IMR-90 (cell line): ENCODE measurements around the gene TM4SF20. TPM values are rescaled to one million over a fixed set of nuclear protein-coding genes. Genes with fewer than 3 reads are reported as not detected.

Experiments
- ATAC-seq: fragments of 200-7000 bp; cut with Tn5 transposase; 2 replicates; pipeline ENCODE4 v1.9.1; 2020; ENCODE audit warnings: low read depth, mild to moderate bottlenecking, moderate library complexity
- BruUV-seq: library from RNA; stranded (reverse); fragments of 400-500 nt; replicated peaks from 2 replicates; lab custom pipeline; 2021; lab: Mats Ljungman, UMichigan
- CTCF ChIA-PET: fragments of 300-600 bp; formaldehyde crosslinking; extraction: SDS; loops from one replicate; lab custom pipeline; 2021; ENCODE audit warnings: antibody characterized with exemption; lab: Yijun Ruan, JAX
- POLR2A ChIA-PET: fragments of 300-600 bp; sonication (Branson Sonifier 250); formaldehyde crosslinking; loops from one replicate; lab custom pipeline; 2022; ENCODE audit warnings: antibody characterized with exemption; ENCODE audit not compliant: unreplicated experiment; lab: Charles Lee
- DNase-seq: peaks from one replicate; pipeline ENCODE4 v3.0.0; 2013
- H2AFZ ChIP-seq: replicated peaks from 2 replicates; pipeline ENCODE3; 2013; ENCODE audit warnings: low read length, mild to moderate bottlenecking; ENCODE audit not compliant: poor library complexity
- H2AK5ac ChIP-seq: 2 replicates; pipeline ENCODE4 v1.6.1; 2013; ENCODE audit warnings: low read depth, low read length, inconsistent platforms
- H2AK9ac ChIP-seq: replicated peaks from 2 replicates; pipeline ENCODE3; 2013; ENCODE audit warnings: mild to moderate bottlenecking, low read depth, low read length, moderate library complexity; ENCODE audit not compliant: poor library complexity
- H2BK120ac ChIP-seq: 2 replicates; pipeline ENCODE4 v1.6.1; 2013; ENCODE audit warnings: low read depth, low read length, inconsistent platforms
- H2BK15ac ChIP-seq: 3 replicates; pipeline ENCODE4 v1.6.1; 2013; ENCODE audit warnings: low read depth, low read length, inconsistent platforms
- H2BK20ac ChIP-seq: 2 replicates; pipeline ENCODE4 v1.6.1; 2013; ENCODE audit warnings: low read depth, mild to moderate bottlenecking, inconsistent platforms, low read length, moderate library complexity
- H2BK5ac ChIP-seq: 2 replicates; pipeline ENCODE4 v1.6.1; 2013; ENCODE audit warnings: mild to moderate bottlenecking, low read depth, low read length, inconsistent platforms; ENCODE audit not compliant: poor library complexity, severe bottlenecking
- H3K14ac ChIP-seq: replicated peaks from 2 replicates; pipeline ENCODE4 v1.6.1; 2013; ENCODE audit warnings: low read depth, low read length, inconsistent platforms
- H3K18ac ChIP-seq: 2 replicates; pipeline ENCODE4 v1.6.1; 2013; ENCODE audit warnings: low read depth, low read length, control low read depth
- H3K23ac ChIP-seq: 2 replicates; pipeline ENCODE4 v1.6.1; 2013; ENCODE audit warnings: low read depth, low read length, inconsistent platforms
- H3K27ac ChIP-seq: 2 replicates; pipeline ENCODE4 v1.5.1; 2013; ENCODE audit warnings: mild to moderate bottlenecking, control low read depth, low read length; ENCODE audit not compliant: insufficient read depth
- H3K27me3 ChIP-seq: 2 replicates; pipeline ENCODE4 v1.6.1; 2013; ENCODE audit warnings: low read length; ENCODE audit not compliant: control insufficient read depth, insufficient read depth
- H3K36me3 ChIP-seq: 2 replicates; pipeline ENCODE4 v1.6.1; 2013; ENCODE audit warnings: low read length, mixed read lengths; ENCODE audit not compliant: control insufficient read depth, insufficient read depth
- H3K4ac ChIP-seq: 2 replicates; pipeline ENCODE4 v1.6.1; 2013; ENCODE audit warnings: low read depth, low read length, inconsistent platforms
- H3K4me1 ChIP-seq: 2 replicates; pipeline ENCODE4 v1.6.1; 2013; ENCODE audit warnings: low read length, mixed read lengths; ENCODE audit not compliant: control insufficient read depth, insufficient read depth
- H3K4me2 ChIP-seq: 2 replicates; pipeline ENCODE4 v1.6.1; 2013; ENCODE audit warnings: low read depth, mild to moderate bottlenecking, control low read depth, low read length, moderate library complexity
- H3K4me3 ChIP-seq: 2 replicates; pipeline ENCODE4 v1.5.1; 2013; ENCODE audit warnings: low read depth, mild to moderate bottlenecking, control low read depth, low read length, moderate library complexity; ENCODE audit not compliant: insufficient read depth
- H3K56ac ChIP-seq: 2 replicates; pipeline ENCODE4 v1.6.1; 2013; ENCODE audit warnings: low read length, inconsistent platforms; ENCODE audit not compliant: insufficient read depth; ENCODE audit errors: extremely low read depth
- H3K79me1 ChIP-seq, 2 experiments: 2 replicates each; pipeline ENCODE4 v1.6.1; 2013; ENCODE audit warnings: low read length in 2 of 2, inconsistent platforms in 1 of 2, low read depth in 1 of 2
- H3K9ac ChIP-seq: 2 replicates; pipeline ENCODE4 v1.6.1; 2013; ENCODE audit warnings: low read depth, low read length, control low read depth
- H3K9me1 ChIP-seq: 2 replicates; pipeline ENCODE4 v1.6.1; 2013; ENCODE audit warnings: low read length, inconsistent platforms; ENCODE audit not compliant: insufficient read depth
- H3K9me3 ChIP-seq: 2 replicates; pipeline ENCODE4 v1.6.1; 2013; ENCODE audit warnings: low read length; ENCODE audit not compliant: control insufficient read depth, insufficient read depth
- H4K20me1 ChIP-seq: 2 replicates; pipeline ENCODE4 v1.6.1; 2013; ENCODE audit warnings: low read length, inconsistent platforms; ENCODE audit not compliant: insufficient read depth
- H4K5ac ChIP-seq: 2 replicates; pipeline ENCODE4 v1.6.1; 2013; ENCODE audit warnings: mild to moderate bottlenecking, low read depth, low read length, control low read depth
- H4K8ac ChIP-seq, 2 experiments: 2 replicates each; pipeline ENCODE4 v1.6.1; 2013; ENCODE audit warnings: low read depth in 2 of 2, low read length in 2 of 2, control low read depth in 1 of 2, inconsistent platforms in 1 of 2
- H4K91ac ChIP-seq: 2 replicates; pipeline ENCODE4 v1.6.1; 2013; ENCODE audit warnings: low read depth, low read length, inconsistent platforms; ENCODE audit not compliant: insufficient read depth
- CEBPB ChIP-seq: IDR thresholded peaks from 2 replicates; pipeline ENCODE4 v1.6.1; 2012; ENCODE audit warnings: low read depth, low read length, improper control_type of control experiment
- CHD1 ChIP-seq: IDR thresholded peaks from 2 replicates; pipeline ENCODE4 v1.6.1; 2012; ENCODE audit warnings: low read depth, low read length, improper control_type of control experiment
- CTCF ChIP-seq: conservative IDR thresholded peaks from 2 replicates; pipeline ENCODE4 v1.5.1; 2012; ENCODE audit warnings: mild to moderate bottlenecking, low read depth, low read length, improper control_type of control experiment
- FOS ChIP-seq: fragments of 150-350 bp; IDR thresholded peaks from 2 replicates; pipeline ENCODE4 v1.6.1; 2016; ENCODE audit warnings: low read depth, low read length
- NFE2L2 ChIP-seq: fragments of 150-350 bp; IDR thresholded peaks from 2 replicates; pipeline ENCODE4 v1.6.1; 2016; ENCODE audit warnings: low read depth, mild to moderate bottlenecking, low read length
- WGBS, 2 experiments: methylation state at CpG; one replicate each; pipeline versions ENCODE4 v1.1.5 to v1.1.7; 2013; ENCODE audit warnings: missing lambda C conversion rate in 2 of 2; ENCODE audit not compliant: insufficient read length in 1 of 2; ENCODE audit errors: extremely low coverage in 2 of 2; 5-methylcytosine and 5-hydroxymethylcytosine counted together
- dilution Hi-C: fragments of 300-500 bp; cut with HindIII; formaldehyde crosslinking; loops from one replicate; pipeline ENCODE4 v1.14.3; 2018; ENCODE audit warnings: low sequenced_read_pairs; ENCODE audit not compliant: unreplicated experiment
- in situ Hi-C: fragments of 300-500 bp; cut with MboI; formaldehyde crosslinking; loops from 3 replicates; pipeline ENCODE4 v1.14.3; 2019; ENCODE audit warnings: low sequenced_read_pairs, inconsistent platforms, mixed read lengths
- intact Hi-C: fragments of 100-400 bp; cut with micrococcal nuclease; formaldehyde crosslinking; loops from 2 replicates; pipeline ENCODE4 v1.10.0; 2022
- polyA plus RNA-seq, 3 experiments: library from polyadenylated mRNA; depleted of rRNA; stranded (reverse); fragments of >200 nt; gene quantifications; 2 replicates each; pipeline ENCODE4 v1.2.3, GENCODE V29; 2012; ENCODE audit warnings: low replicate concordance in 1 of 3
- total RNA-seq: library from RNA; depleted of rRNA; stranded (reverse); fragments of >200 nt; gene quantifications from 2 replicates; pipeline ENCODE4 v1.2.3, GENCODE V29; 2012
- TF ChIP-seq, protein P1 (sequence below): fragments of 150-350 bp; IDR thresholded peaks from 2 replicates; pipeline ENCODE4 v1.6.1; 2017; ENCODE audit warnings: mild to moderate bottlenecking, antibody characterized with exemption, low read length, low read depth

The TM4SF20 gene
- total and polyA plus RNA-seq, 2 of the 4 experiments (the other 2 are of a cell fraction): under 0.01 to 0.03 TPM

GRCh38 chr2:227388537-227389011, 9.5 kb upstream of the TM4SF20 start:
- no peak overlapping the region for H3K14ac ChIP-seq
- peak overlapping the region; percentile 81 for H4K5ac ChIP-seq
- H2AK5ac ChIP-seq: peak overlapping the region; percentile 41; the same call in 1 of the 2 replicates
- H4K8ac ChIP-seq: peak overlapping the region; percentile 73 to 76; a peak in 3 of 4 replicates
- H3K4me1 ChIP-seq: peaks cover 3% of the 10 kb centered on the region
- POLR2A ChIA-PET: no interaction called here
- CTCF ChIA-PET: interaction anchor here (1.3 kb wide), 1 partner anchor 40 kb away, joined by 4 read pairs; no protein-coding TSS in a partner anchor
- H3K18ac ChIP-seq: peak overlapping the region; percentile 88
- no peaks in the 10 kb centered on the region for H3K79me1 ChIP-seq
- no peaks in the 10 kb centered on the region for H4K20me1 ChIP-seq
- BruUV-seq: no TSS peak
- H3K56ac ChIP-seq: peak overlapping the region; percentile 7; the same call in 1 of the 2 replicates
- peak overlapping the region; percentile 94 for H2BK5ac ChIP-seq
- DNase-seq (peak; percentile 98), ATAC-seq (peak; percentile 83)
- H2BK20ac ChIP-seq: peak overlapping the region; percentile 65
- no peak overlapping the region for H3K9ac ChIP-seq
- dilution Hi-C loops (no loop called here), in situ Hi-C loops (no loop called here), intact Hi-C loops (no loop called here)
- no peak overlapping the region for H3K4me3 ChIP-seq
- H2BK15ac ChIP-seq: peak overlapping the region; percentile 77; the same call in 2 of the 3 replicates
- peak overlapping the region; percentile 21; the same call in 1 of the 2 replicates for H3K23ac ChIP-seq
- H3K36me3 ChIP-seq: no peaks in the 10 kb centered on the region
- no peak overlapping the region for H2AK9ac ChIP-seq
- no peaks in the 10 kb centered on the region for H3K9me3 ChIP-seq
- no CpG with 5 or more reads among the region's 7 CpGs for WGBS, 2 experiments
- H3K27ac ChIP-seq: peak overlapping the region; percentile 93
- H3K4me2 ChIP-seq: no peak overlapping the region
- H3K4ac ChIP-seq: peak overlapping the region; percentile 71
- no peak for TF ChIP-seq CHD1
- peak; percentile 89 for TF ChIP-seq NFE2L2
- TF ChIP-seq FOS: 0 out of 2 replicates have a peak, but pooled peaks have one; percentile 34
- peak; percentile 88 for TF ChIP-seq CEBPB
- TF ChIP-seq, protein P1, sequence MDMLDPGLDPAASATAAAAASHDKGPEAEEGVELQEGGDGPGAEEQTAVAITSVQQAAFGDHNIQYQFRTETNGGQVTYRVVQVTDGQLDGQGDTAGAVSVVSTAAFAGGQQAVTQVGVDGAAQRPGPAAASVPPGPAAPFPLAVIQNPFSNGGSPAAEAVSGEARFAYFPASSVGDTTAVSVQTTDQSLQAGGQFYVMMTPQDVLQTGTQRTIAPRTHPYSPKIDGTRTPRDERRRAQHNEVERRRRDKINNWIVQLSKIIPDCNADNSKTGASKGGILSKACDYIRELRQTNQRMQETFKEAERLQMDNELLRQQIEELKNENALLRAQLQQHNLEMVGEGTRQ: no peak
- TF ChIP-seq CTCF: no peak
- H3K9me1 ChIP-seq: no peaks in the 10 kb centered on the region
- peak overlapping the region; percentile 78 for H2BK120ac ChIP-seq
- H4K91ac ChIP-seq: peak overlapping the region; percentile 92
- H2AFZ ChIP-seq: peak overlapping the region; percentile 60
- no peaks in the 10 kb centered on the region for H3K27me3 ChIP-seq
